ENCODE measurements around the gene LRR1.
A peak's percentile ranks its signal among the peaks of the same experiment; 100 is the strongest.
"Not testable (repeated sequence)": the region's sequence is repeated elsewhere in the genome, so short reads cannot be mapped to it uniquely, and the experiment has no call there.

The LRR1 gene

DNA sequence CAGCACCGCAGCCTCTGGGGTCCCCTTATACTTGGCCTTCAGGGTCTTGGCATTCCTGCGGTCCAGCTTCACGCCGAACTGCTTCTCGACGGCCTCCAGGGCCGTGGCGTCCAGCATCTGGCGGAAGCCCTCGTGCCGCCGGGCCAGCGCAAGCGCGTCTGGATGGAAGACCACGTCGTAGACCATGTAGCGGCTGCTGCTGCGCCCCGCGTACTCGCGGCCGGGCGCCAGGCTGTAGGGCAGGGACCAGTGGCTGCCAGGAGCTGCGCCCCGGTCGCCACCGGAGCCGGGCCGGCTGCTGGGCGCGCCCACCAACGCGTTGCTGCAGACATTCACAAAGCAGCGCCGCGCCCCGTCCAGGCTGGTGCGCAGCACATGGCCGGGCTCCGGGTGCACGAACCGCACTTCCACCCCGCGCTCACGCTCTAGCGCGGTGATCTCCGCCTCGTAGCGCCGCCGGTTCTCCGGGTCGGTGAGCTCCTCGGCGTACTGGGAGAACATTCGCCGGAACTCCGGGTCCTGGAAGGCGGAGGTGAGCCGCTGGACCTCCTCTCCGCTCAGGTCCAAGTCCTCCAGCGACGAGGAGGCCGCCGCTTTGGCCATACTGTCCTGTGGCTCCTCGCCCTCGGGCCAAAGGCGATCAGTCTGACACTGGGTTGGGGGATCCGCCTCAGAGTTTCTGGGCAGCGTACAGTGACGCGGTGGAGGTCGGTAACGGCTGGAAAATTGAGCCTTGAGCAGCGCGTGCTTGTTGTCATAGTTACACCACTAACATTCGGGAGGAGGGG, 36.0 kb downstream of the LRR1 start, which contains the start of gene DNAAF2:
TSS of gene DNAAF2 (minus strand) at position 698 of the 788 bp plus-strand sequence. CDS start at position 603, 95 bp downstream.
- Mint-ChIP-seq H3K36me3 (ENCODE audit: low read depth) (peaks cover 62% of the 10 kb centered on the region), H3K27ac (peak within 1 kb of the TSS; percentile 95), H3K4me1 (ENCODE audit: low read depth) (peaks cover 66% of the 10 kb centered on the region), H3K4me3 (peak within 1 kb of the TSS; percentile 98), H3K27me3 (no peaks in the 10 kb centered on the region), H3K9me3 (no peaks in the 10 kb centered on the region)

DNA sequence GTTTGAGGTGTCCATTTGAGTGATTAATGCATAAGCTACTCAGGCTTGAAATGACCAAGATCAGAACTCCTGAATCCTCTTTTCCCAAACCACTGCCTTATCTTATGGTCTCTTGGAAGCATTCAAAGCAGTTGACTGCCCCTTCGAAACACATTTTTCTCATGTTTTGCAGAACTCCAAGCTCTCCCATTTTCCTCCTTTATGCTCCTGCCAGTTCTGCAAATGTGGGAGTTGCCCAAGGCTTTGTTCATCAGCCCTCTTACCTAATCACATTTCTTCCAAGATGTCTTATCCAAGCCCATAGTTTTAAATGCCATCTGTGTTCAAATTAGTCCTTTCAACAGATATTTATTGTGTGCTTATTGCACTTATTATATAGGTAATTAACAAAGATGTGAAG, 38.1 kb downstream of the LRR1 start:
- no peaks in the 10 kb centered on the region for H3K9me3 Mint-ChIP-seq
- H3K4me1 Mint-ChIP-seq (ENCODE audit: low read depth), result peaks cover 60% of the 10 kb centered on the region
- H3K27ac Mint-ChIP-seq, result peak overlapping the region; percentile 71
- peaks cover 58% of the 10 kb centered on the region for H3K36me3 Mint-ChIP-seq (ENCODE audit: low read depth)
- no peaks in the 10 kb centered on the region for H3K27me3 Mint-ChIP-seq
- H3K4me3 Mint-ChIP-seq, result peak overlapping the region; percentile 98

DNA sequence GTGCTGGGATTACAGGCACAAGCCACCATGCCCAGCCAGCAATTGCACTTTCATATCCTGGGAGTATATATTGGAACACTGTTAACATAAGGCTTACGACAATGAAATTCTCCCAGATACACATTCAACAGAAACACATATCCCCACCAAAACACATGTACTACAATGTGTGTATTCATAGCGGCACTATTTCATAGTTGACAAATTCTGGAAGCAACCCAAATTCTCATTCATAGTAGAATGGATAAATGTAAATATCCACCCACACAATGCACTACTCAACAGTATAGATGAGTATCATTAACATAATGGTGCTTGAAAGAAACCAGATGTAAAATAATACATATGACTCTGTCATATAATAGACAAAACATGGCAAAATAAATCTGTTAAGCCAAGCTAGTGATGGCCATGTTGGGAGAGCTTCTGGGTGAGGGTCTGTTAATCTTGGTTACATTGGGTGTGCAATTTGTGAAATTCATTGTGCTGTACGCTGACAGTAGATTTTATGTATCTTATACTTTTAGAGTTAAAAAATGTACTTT, 38.9 kb downstream of the LRR1 start:
- Mint-ChIP-seq H3K27me3 (no peaks in the 10 kb centered on the region), H3K36me3 (ENCODE audit: low read depth) (peaks cover 62% of the 10 kb centered on the region), H3K9me3 (no peaks in the 10 kb centered on the region), H3K4me1 (ENCODE audit: low read depth) (peaks cover 64% of the 10 kb centered on the region), H3K27ac (peak overlapping the region; percentile 23), H3K4me3 (peak overlapping the region; percentile 29)

DNA sequence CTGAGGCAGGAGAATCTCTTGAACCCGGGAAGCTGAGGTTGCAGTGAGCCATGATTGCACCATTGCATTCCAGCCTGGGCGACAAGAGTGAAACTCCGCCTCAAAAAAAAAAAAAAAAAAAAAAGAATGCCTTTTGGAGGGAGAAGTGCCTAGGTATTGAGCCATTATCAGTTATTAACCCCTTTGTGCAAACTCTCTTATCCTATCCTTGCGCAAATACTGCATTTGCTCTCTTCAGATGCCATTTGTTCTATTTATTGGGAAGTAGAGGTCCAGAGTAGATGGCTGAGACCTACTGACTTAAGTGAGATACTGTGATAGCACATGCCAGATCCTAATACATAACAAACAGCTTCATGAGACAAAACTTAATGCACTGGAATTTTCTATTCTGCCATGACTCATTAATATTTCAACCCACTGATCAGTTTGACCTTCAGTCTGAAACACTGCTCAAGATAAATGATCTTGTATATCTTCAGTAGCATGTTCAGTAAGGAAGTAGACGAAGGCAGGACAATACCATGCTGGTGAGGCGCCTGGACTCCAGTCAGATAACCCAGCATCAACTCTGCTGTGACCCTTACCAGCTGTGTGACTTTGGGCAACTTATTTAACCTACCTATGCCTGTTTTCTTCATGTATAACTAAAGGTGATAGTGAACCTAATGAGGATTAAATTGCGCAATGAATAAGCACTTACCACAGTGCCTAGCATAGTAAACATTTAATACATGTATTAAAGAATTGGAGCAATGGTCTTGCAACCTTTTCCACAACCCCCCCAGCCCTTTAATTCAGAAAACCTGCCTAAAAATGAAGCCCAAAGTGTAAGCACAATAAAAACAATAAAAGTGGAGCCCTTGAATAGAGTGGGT, 42.0 kb downstream of the LRR1 start:
- no peak overlapping the region for H3K4me3 Mint-ChIP-seq
- no peaks in the 10 kb centered on the region for H3K9me3 Mint-ChIP-seq
- peak overlapping the region; percentile 45 for H3K27ac Mint-ChIP-seq
- peaks cover 55% of the 10 kb centered on the region for H3K4me1 Mint-ChIP-seq (ENCODE audit: low read depth)
- H3K36me3 Mint-ChIP-seq (ENCODE audit: low read depth), result peaks cover 59% of the 10 kb centered on the region
- no peaks in the 10 kb centered on the region for H3K27me3 Mint-ChIP-seq

DNA sequence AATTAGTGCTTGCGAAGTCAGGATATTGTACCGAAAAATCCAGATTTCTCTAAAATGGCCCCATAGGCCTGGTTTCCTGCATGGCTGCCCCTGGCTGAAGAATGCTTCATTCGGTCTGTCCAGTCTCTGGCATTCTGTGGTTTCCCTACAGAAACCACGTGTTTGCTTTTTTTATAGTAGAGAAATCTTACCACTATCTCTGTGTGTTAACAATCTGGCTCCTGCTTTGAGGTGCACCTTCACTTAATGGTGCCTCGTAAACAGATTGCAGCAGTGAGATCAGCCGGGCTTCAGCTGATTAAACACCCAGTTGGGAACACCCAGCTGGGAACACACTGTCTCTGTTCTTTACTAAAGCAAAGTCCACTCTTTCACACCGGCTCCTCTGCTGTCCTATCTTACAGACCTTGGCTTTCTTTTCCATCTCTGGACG, 43.0 kb downstream of the LRR1 start:
- H3K4me3 Mint-ChIP-seq, result no peak overlapping the region

DNA sequence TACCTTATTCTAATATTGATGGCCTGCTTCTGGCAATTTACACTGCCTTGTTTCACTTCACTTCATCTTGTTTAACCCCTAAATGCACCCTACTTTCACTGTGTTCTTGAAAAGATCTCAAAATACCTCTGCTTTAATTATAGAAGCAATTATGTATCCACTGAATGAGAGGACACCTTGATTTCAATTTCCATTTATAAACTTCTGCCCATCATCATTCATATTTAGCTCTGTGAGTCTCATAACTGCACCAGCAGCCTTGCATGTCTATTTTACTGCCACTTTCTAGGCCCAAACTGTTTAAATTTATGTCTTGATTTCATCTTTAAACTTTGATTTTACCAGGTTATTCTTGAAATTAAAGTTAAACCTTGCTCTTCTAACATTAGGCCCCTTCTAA, 43.4 kb downstream of the LRR1 start:
- Mint-ChIP-seq H3K27ac (peak overlapping the region; percentile 70), H3K4me3 (no peak overlapping the region), H3K36me3 (ENCODE audit: low read depth) (peaks cover 55% of the 10 kb centered on the region), H3K9me3 (no peaks in the 10 kb centered on the region), H3K27me3 (no peaks in the 10 kb centered on the region), H3K4me1 (ENCODE audit: low read depth) (peaks cover 47% of the 10 kb centered on the region)

More for the DNA sequence above, 43.0 kb downstream of the LRR1 start:
- Mint-ChIP-seq H3K9me3 (no peaks in the 10 kb centered on the region), H3K4me1 (ENCODE audit: low read depth) (peaks cover 47% of the 10 kb centered on the region), H3K36me3 (ENCODE audit: low read depth) (peaks cover 55% of the 10 kb centered on the region), H3K27ac (peak overlapping the region; percentile 70), H3K27me3 (no peaks in the 10 kb centered on the region)

DNA sequence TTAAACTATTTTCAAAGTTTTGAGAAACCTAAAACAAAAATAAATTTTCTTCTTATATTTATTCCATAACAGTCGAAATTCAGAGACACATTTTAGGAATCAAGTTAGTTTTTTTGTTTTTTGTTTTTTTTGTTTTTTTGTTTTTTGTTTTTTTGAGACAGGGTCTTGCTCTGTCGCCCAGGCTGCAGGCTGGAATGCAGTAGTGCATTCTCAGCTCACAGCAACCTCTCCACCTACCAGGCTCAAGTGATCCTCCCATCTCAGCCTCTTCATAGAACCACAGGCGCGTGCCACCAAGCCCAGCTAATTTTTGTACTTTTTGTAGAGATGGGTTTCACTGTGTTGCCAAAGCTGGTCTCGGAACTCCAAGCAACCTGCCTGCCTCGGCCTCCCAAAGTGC, 54.8 kb downstream of the LRR1 start:
- Mint-ChIP-seq H3K9me3 (no peaks in the 10 kb centered on the region), H3K4me1 (ENCODE audit: low read depth) (no peaks in the 10 kb centered on the region), H3K36me3 (ENCODE audit: low read depth) (peaks cover 25% of the 10 kb centered on the region), H3K4me3 (no peak overlapping the region), H3K27me3 (no peaks in the 10 kb centered on the region), H3K27ac (no peak overlapping the region)

DNA sequence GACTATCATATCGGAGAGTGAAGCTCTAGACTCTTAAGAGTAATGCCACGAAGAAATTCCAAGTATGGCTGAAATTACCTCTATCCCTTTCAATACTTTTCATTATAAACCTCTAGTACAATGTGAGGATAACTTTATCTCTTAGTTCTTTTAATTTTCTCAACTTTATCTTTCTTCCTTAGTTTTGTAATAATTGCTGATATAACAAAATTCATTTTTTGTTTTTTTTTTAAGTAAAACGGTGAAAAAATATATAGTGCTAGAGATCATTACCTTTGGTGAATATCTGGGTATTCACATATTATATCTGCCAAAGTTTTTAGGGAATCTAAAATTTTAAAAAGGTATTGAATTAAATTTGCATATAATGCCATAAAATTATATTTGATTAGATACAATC, 55.8 kb downstream of the LRR1 start:
- no peaks in the 10 kb centered on the region for H3K27me3 Mint-ChIP-seq
- H3K9me3 Mint-ChIP-seq, result no peaks in the 10 kb centered on the region
- no peaks in the 10 kb centered on the region for H3K4me1 Mint-ChIP-seq (ENCODE audit: low read depth)
- H3K36me3 Mint-ChIP-seq (ENCODE audit: low read depth), result peaks cover 22% of the 10 kb centered on the region
- no peak overlapping the region for H3K27ac Mint-ChIP-seq
- H3K4me3 Mint-ChIP-seq, result no peak overlapping the region

DNA sequence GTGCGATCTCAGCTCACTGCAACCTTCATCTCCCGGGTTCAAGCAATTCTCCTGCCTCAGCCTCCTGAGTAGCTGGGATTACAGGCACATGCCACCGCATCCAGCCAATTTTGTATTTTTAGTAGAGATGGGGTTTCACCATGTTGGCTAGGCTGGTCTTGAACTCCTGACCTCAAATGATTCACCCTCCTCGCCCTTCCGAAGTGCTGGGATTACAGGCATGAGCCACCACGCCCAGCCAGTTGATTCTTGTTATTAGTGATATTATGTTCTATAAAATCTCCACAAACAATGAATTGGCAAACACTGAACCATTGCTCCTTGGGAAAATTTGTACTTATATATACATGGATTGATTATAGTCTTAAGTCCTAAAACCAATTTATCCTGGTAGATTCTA, 58.8 kb downstream of the LRR1 start:
- not testable (repeated sequence) for H3K4me3 Mint-ChIP-seq; H3K9me3 Mint-ChIP-seq; H3K4me1 Mint-ChIP-seq (ENCODE audit: low read depth); H3K27ac Mint-ChIP-seq; H3K27me3 Mint-ChIP-seq
- H3K36me3 Mint-ChIP-seq (ENCODE audit: low read depth), result peaks cover 18% of the 10 kb centered on the region

DNA sequence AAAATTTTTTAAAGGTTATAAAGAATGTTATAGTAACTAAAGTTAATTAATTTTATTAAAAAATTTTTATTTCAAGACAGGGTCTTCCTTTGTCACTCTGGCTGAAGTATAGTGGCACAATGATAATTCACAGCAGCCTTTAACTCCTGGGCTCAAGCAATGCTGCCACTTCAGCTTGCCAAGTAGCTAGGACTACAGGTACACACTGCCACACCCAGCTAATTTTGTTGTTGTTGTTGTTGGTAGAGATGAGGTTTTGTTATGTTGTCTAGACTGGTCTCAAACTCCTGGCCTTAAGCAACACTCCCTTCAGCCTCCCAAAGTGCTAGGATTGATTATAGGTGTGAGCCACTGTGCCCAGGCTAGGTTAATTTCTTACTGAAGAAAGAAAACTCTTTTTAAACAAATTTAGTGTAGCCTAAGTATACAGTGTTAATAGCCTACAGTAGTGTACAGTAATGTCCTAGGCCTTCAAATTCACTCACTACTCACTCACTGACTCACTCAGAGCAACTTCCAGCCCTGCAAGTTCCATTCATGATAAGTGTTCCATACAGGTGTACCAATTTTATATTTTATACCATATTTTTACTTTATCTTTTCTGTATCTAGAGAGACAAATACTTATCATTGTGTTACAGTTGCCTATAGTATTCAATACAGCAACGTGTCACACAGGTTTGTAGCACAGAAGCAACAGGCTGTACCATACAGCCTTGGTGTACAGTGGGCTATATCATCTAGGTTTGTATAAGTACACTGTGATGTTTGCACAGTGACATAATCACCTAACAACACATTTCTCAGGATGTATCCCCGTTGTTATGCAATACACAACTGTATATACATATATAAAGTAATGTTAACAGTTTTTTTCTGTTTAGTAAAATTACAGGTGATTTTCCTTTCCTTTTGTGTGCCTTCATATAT, 61.1 kb downstream of the LRR1 start:
- Mint-ChIP-seq H3K36me3 (ENCODE audit: low read depth) (peaks cover 27% of the 10 kb centered on the region), H3K9me3 (no peaks in the 10 kb centered on the region), H3K27me3 (no peaks in the 10 kb centered on the region), H3K4me3 (no peak overlapping the region), H3K4me1 (ENCODE audit: low read depth) (no peaks in the 10 kb centered on the region), H3K27ac (peak overlapping the region; percentile 8)
